T-cell (primary cell): ENCODE data around the gene PAQR5. TPM values are rescaled to one million over a fixed set of nuclear protein-coding genes. Genes with fewer than 3 reads are reported as not detected.

Experiments
- ATAC-seq, 4 experiments: fragments of 200-7000 bp in 3 of 4; fragments of 150-1000 bp in 1 of 4; cut with Tn5 transposase; replicated peaks in 1 of 4; 1 replicate in 3 of 4; 2 replicates in 1 of 4; pipeline ENCODE4 v1.10.0; 2021; ENCODE audit warnings: moderate library complexity in 3 of 4, mild to moderate bottlenecking in 2 of 4, moderate number of reproducible peaks in 1 of 4
- CTCF ChIA-PET, 2 donors: fragments of 300-600 bp; sonication (Branson Sonifier 250); formaldehyde crosslinking; loops; one replicate each; lab custom pipeline; 2022; ENCODE audit warnings: antibody characterized with exemption in 2 of 2; lab: Charles Lee
- POLR2A ChIA-PET, 2 donors: fragments of 300-600 bp; sonication (Branson Sonifier 250); formaldehyde crosslinking; loops; one replicate each; lab custom pipeline; 2022; ENCODE audit warnings: antibody characterized with exemption in 2 of 2; lab: Charles Lee
- DNase-seq, 35 experiments: peaks; one replicate each; pipeline versions ENCODE4 v3.0.0 to v3.0.0-alpha.2; 2013 to 2023
- H3K27ac ChIP-seq: one replicate; pipeline ENCODE4 v1.5.1; 2013; ENCODE audit warnings: low read length
- H3K27me3 ChIP-seq, 2 experiments: replicated peaks in 1 of 2; 1 replicate in 1 of 2; 2 replicates in 1 of 2; pipeline versions ENCODE4 v1.6.1 to v1.7.0; 2013; ENCODE audit warnings: low read length in 1 of 2, mixed read lengths in 1 of 2; ENCODE audit not compliant: control insufficient read depth in 2 of 2, insufficient read depth in 2 of 2; ENCODE audit errors: extremely low read depth in 1 of 2
- H3K36me3 ChIP-seq, 2 donors: 1 replicate in 1 of 2; 2 replicates in 1 of 2; pipeline versions ENCODE4 v1.6.1 to v1.7.0; 2013; ENCODE audit warnings: low read length in 1 of 2; ENCODE audit not compliant: control insufficient read depth in 2 of 2, insufficient read depth in 1 of 2; ENCODE audit errors: extremely low read depth in 1 of 2
- H3K4me1 ChIP-seq, 2 experiments: 1 replicate in 1 of 2; 2 replicates in 1 of 2; pipeline versions ENCODE4 v1.6.1 to v1.7.0; 2013; ENCODE audit warnings: low read length in 2 of 2, mixed read lengths in 1 of 2; ENCODE audit not compliant: insufficient read depth in 2 of 2, control insufficient read depth in 1 of 2; ENCODE audit errors: extremely low read depth in 1 of 2
- H3K4me3 ChIP-seq, 2 donors: 1 replicate in 1 of 2; 2 replicates in 1 of 2; pipeline versions ENCODE4 v1.5.1 to v1.7.0; 2013; ENCODE audit warnings: mild to moderate bottlenecking in 2 of 2, low read length in 1 of 2, moderate library complexity in 1 of 2; ENCODE audit not compliant: control insufficient read depth in 1 of 2; ENCODE audit errors: extremely low read depth in 1 of 2
- H3K9me3 ChIP-seq: 2 replicates; pipeline ENCODE4 v1.7.0; 2013
- H3K27ac Mint-ChIP-seq, 2 donors: one replicate each; pipeline ENCODE4 v1.8.0; 2020 to 2021; ENCODE audit warnings: mild to moderate bottlenecking in 2 of 2, mixed read lengths in 2 of 2
- H3K27me3 Mint-ChIP-seq, 2 donors: one replicate each; pipeline ENCODE4 v1.8.0; 2021 to 2022; ENCODE audit warnings: mixed read lengths in 2 of 2
- H3K36me3 Mint-ChIP-seq: one replicate; pipeline ENCODE4 v1.8.0; 2021; ENCODE audit warnings: mixed read lengths
- H3K4me1 Mint-ChIP-seq, 3 donors: one replicate each; pipeline ENCODE4 v1.8.0; 2020 to 2022; ENCODE audit warnings: mixed read lengths in 3 of 3, mild to moderate bottlenecking in 1 of 3
- H3K4me3 Mint-ChIP-seq, 3 donors: one replicate each; pipeline ENCODE4 v1.8.0; 2020 to 2022; ENCODE audit warnings: mild to moderate bottlenecking in 3 of 3, mixed read lengths in 3 of 3, moderate library complexity in 3 of 3
- H3K9me3 Mint-ChIP-seq, 3 donors: one replicate each; pipeline ENCODE4 v1.8.0; 2020 to 2022; ENCODE audit warnings: mixed read lengths in 3 of 3
- WGBS: methylation state at CpG from one replicate; pipeline ENCODE4 v1.1.5; 2013; ENCODE audit warnings: missing lambda C conversion rate; ENCODE audit not compliant: insufficient coverage; 5-methylcytosine and 5-hydroxymethylcytosine counted together
- total RNA-seq, 35 experiments: library from RNA in 6 of 35; stranded (reverse) in 6 of 35; fragments of 120-200 nt in 1 of 35; gene quantifications; one replicate each; pipeline versions ENCODE4 v1.2.1 to v1.2.4 and lab custom pipeline; 2013 to 2026

Gene PAQR5
- total RNA-seq, 5 donors from 2014 or later (not counting 1 experiment from before 2014, with no cell fraction given) = 0.03 to 0.07 (median 0.06) TPM; not detected in 2

DNA sequence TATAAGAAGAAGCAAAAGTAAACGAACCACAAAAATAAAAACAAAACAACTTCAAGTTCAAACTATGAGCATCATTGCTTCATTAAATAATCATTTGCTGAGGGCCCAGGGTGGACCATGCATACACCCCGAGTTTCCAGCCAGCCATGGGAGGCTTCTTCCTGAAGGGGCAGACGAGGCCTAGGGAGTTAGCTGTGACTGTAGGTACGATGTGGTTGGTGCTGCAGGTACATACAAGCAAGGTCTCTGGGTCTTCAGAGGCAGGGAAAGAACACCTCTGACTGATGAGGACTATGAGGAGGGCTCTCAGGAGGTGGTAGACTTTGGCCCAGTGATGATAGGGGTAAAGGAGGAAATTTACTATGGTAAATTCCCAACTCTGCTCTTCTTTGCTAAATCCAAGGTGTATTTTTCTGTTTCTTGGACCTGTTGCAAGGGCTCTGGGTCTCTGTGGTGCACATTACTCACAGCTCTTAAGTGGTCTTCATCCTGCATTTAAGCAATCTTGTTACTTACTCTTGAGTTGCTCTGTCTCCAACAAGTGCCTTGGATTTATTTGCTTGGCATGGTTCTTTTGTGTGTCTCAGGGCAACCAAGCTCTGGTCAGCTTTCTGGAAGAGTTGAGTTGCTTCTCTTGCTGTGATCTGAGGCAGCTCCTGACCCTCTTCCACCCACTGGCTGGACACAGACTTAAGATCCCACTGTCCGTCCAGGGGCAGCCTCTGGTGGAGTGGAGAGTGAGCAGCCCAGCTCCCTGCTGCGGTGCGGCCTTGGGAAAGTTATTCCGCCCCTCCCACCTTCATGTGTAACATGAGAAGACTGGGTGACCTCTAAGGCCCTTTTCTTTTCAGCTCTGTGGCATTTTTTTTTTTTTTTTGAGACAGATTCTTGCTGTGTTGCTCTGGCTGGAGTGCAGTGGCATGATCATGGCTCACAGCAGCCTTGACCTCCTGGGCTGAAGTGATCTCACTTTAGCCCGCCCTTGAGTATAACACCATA lies 59.4 kb downstream of the PAQR5 start:
- Histone ChIP-seq H3K27me3 (peaks cover 0 to 2% of the 10 kb centered on the region in 2 experiments), H3K9me3 (no peaks in the 10 kb centered on the region), H3K4me3 (no peak overlapping the region), H3K4me1 (no peaks in the 10 kb centered on the region), H3K27ac (no peak overlapping the region), H3K36me3 (no peaks in the 10 kb centered on the region)
- H3K4me3 Mint-ChIP-seq = no peak overlapping the region
- H3K27ac Mint-ChIP-seq = no peak overlapping the region
- 83% methylated on average over 3 of the region's 9 CpGs for WGBS
- no peaks in the 10 kb centered on the region for H3K9me3 Mint-ChIP-seq
- DNase-seq (no peak), ATAC-seq (no peak)
- ChIA-PET POLR2A (no interaction called here), CTCF (no interaction called here)
- no peaks in the 10 kb centered on the region for H3K36me3 Mint-ChIP-seq
- H3K4me1 Mint-ChIP-seq = no peaks in the 10 kb centered on the region
- H3K27me3 Mint-ChIP-seq = no peaks in the 10 kb centered on the region

- Mint-ChIP-seq H3K4me3 (no peak overlapping the region), H3K4me1 (no peaks in the 10 kb centered on the region), H3K36me3 (no peaks in the 10 kb centered on the region), H3K9me3 (no peaks in the 10 kb centered on the region), H3K27me3 (no peaks in the 10 kb centered on the region), H3K27ac (no peak overlapping the region)
- Histone ChIP-seq H3K9me3 (no peaks in the 10 kb centered on the region), H3K27ac (no peak overlapping the region), H3K4me3 (no peak overlapping the region), H3K4me1 (no peaks in the 10 kb centered on the region), H3K36me3 (no peaks in the 10 kb centered on the region), H3K27me3 (peaks cover 0 to 2% of the 10 kb centered on the region in 2 experiments)
- WGBS = 86% methylated on average over 1 of the region's 4 CpGs
- ChIA-PET CTCF (no interaction called here), POLR2A (no interaction called here)
- DNase-seq (no peak), ATAC-seq (no peak)
Observed at GRCh38 chr15:69358850-69359249, 60.1 kb downstream of the PAQR5 start.

DNA sequence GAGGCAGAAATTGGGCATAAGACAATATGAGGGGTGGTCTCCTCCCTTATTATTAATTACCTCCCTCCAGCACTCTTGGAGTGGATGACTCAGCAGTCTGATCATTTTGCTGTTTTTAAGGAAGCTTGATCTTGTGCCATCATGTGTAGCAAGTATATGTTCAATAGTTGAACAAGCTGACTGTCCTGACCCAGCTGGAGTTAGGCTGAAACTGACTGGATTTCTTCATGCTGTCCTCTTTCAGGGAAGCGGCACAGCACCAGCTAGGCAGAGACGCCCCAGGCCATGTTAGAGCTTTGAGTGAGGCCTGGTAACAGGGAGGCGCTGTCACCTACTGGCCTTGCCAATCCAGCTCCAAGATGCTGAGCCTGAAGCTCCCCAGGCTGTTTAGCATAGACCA lies 61.0 kb downstream of the PAQR5 start:
- ChIA-PET POLR2A (no interaction called here), CTCF (no interaction called here)
- H3K27ac Mint-ChIP-seq = no peak overlapping the region
- ATAC-seq = no peak
- DNase-seq = no peak
- Histone ChIP-seq H3K4me3 (no peak overlapping the region), H3K27me3 (peaks cover 0 to 2% of the 10 kb centered on the region in 2 experiments), H3K9me3 (no peaks in the 10 kb centered on the region), H3K27ac (no peak overlapping the region), H3K4me1 (no peaks in the 10 kb centered on the region), H3K36me3 (no peaks in the 10 kb centered on the region)
- no peaks in the 10 kb centered on the region for H3K4me1 Mint-ChIP-seq
- no peaks in the 10 kb centered on the region for H3K36me3 Mint-ChIP-seq
- no peaks in the 10 kb centered on the region for H3K27me3 Mint-ChIP-seq
- no peaks in the 10 kb centered on the region for H3K9me3 Mint-ChIP-seq
- WGBS = 100% methylated on average over 3 of the region's 3 CpGs
- no peak overlapping the region for H3K4me3 Mint-ChIP-seq

DNA sequence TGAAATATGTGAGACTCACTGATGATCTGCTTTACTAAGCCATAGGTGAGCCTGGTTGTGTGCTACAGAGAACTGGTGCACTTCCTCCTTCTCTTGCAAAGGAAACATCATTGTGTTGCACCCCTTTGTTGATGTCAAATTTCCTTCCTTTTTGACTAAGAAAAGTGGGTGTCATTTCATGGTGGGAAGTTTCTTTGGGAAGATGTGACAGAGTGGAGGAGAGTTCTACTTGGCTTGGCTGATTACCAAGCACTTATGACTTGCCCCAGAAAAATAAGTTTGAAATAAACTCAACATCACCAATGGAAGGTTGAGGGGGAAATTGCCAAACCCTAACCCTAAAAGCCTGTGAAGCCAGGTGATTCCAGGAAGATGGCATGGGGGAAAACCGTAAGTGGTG lies 61.9 kb downstream of the PAQR5 start:
- Mint-ChIP-seq H3K36me3 (no peaks in the 10 kb centered on the region), H3K4me3 (no peak overlapping the region), H3K4me1 (no peaks in the 10 kb centered on the region), H3K27me3 (no peaks in the 10 kb centered on the region), H3K9me3 (no peaks in the 10 kb centered on the region), H3K27ac (no peak overlapping the region)
- CTCF ChIA-PET = no interaction called here
- Histone ChIP-seq H3K27ac (no peak overlapping the region), H3K9me3 (no peaks in the 10 kb centered on the region), H3K27me3 (peaks cover 0 to 2% of the 10 kb centered on the region in 2 experiments), H3K4me3 (no peak overlapping the region), H3K4me1 (no peaks in the 10 kb centered on the region), H3K36me3 (no peaks in the 10 kb centered on the region)
- DNase-seq = no peak
- POLR2A ChIA-PET = no interaction called here
- no CpG with 5 or more reads among the region's 1 CpG for WGBS
- ATAC-seq = no peak

DNA sequence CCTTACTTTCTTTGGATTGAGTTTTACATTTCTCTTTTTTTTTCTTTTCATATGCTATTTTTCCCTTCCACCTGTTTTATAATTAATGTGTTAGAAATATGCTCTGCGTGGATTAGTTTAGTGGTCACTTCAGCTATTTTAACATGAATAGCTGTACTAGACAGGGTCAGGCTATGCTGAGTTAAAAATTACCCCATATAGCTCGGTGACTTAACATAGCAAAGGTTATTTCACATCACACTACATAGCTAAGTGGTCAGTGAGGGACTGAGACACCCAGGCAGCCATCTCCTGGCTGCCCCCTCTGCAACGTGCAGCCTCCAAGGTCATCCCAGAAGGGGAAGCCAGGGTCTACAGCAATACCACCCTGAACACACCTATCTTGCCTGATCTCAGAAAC lies 68.5 kb downstream of the PAQR5 start:
- CTCF ChIA-PET = no interaction called here
- no peak overlapping the region for H3K27ac ChIP-seq
- no peaks in the 10 kb centered on the region for H3K9me3 ChIP-seq
- no peaks in the 10 kb centered on the region for H3K36me3 ChIP-seq
- DNase-seq (no peak), ATAC-seq (no peak)
- H3K4me3 Mint-ChIP-seq = no peak overlapping the region
- peaks cover 0 to 7% of the 10 kb centered on the region in 2 experiments for H3K27me3 ChIP-seq
- H3K4me1 Mint-ChIP-seq = no peaks in the 10 kb centered on the region
- H3K4me3 ChIP-seq = no peak overlapping the region
- no peaks in the 10 kb centered on the region for H3K36me3 Mint-ChIP-seq
- no peaks in the 10 kb centered on the region for H3K4me1 ChIP-seq
- H3K27me3 Mint-ChIP-seq = peaks cover 5 to 6% of the 10 kb centered on the region in 2 donors
- POLR2A ChIA-PET = no interaction called here
- H3K27ac Mint-ChIP-seq = no peak overlapping the region
- WGBS = 60% methylated on average over 1 of the region's 3 CpGs
- no peaks in the 10 kb centered on the region for H3K9me3 Mint-ChIP-seq

- no peaks in the 10 kb centered on the region for H3K9me3 ChIP-seq
- DNase-seq = no peak
- H3K4me3 ChIP-seq = no peak overlapping the region
- H3K27ac ChIP-seq = no peak overlapping the region
- 83% methylated on average over 1 of the region's 2 CpGs for WGBS
- H3K36me3 ChIP-seq = no peaks in the 10 kb centered on the region
- H3K4me1 Mint-ChIP-seq = no peaks in the 10 kb centered on the region
- ChIA-PET POLR2A (no interaction called here), CTCF (no interaction called here)
- H3K27ac Mint-ChIP-seq = no peak overlapping the region
- H3K36me3 Mint-ChIP-seq = no peaks in the 10 kb centered on the region
- ATAC-seq = no peak
- H3K27me3 ChIP-seq = peaks cover 0 to 9% of the 10 kb centered on the region in 2 experiments
- H3K4me1 ChIP-seq = no peaks in the 10 kb centered on the region
- H3K4me3 Mint-ChIP-seq = no peak overlapping the region
- peaks cover 0 to 6% (median 3%) of the 10 kb centered on the region in 3 donors for H3K9me3 Mint-ChIP-seq
- peaks cover 9 to 14% of the 10 kb centered on the region in 2 donors for H3K27me3 Mint-ChIP-seq
Observed at GRCh38 chr15:69369631-69370030, 70.9 kb downstream of the PAQR5 start.
